ENCODE results near the gene TAF1C.
"Not testable (repeated sequence)": the region's sequence is repeated elsewhere in the genome, so short reads cannot be mapped to it uniquely, and the experiment has no call there.

GRCh38 chr16:84205123-84205522 is 18.3 kb upstream of the TAF1C start:
- TF ChIP-seq CTCF, POLR2A, POLR2AphosphoS5 (IDR thresholded peaks at IDR 0.05): not testable (repeated sequence)

All from suprapubic skin (tissue), 4 donors.